Measurements from ENCODE around the gene ATF1. TPM values are rescaled to one million over a fixed set of nuclear protein-coding genes. Genes with fewer than 3 reads are reported as not detected.

Gene ATF1
- total RNA-seq, 6 experiments from 2014 or later, result 33.6 to 37.7 (median 34.4) TPM

- Mint-ChIP-seq H3K27ac (no peak overlapping the region), H3K27me3 (ENCODE audit: insufficient read depth) (no peaks in the 10 kb centered on the region; the same call in 1 of the 2 replicates), H3K4me3 (no peak overlapping the region), H3K36me3 (ENCODE audit: low read depth) (peaks cover 15% of the 10 kb centered on the region), H3K4me1 (ENCODE audit: low read depth) (peaks cover 16% of the 10 kb centered on the region; the same call in 1 of the 2 replicates), H3K9me3 (no peaks in the 10 kb centered on the region)
- no peak for DNase-seq
- no peak for TF ChIP-seq CTCF (IDR thresholded peaks at IDR 0.05)
Measured at GRCh38 chr12:50771409-50771808, 7.5 kb downstream of the ATF1 start.

GRCh38 chr12:50772470-50772869 is 8.6 kb downstream of the ATF1 start:
- Mint-ChIP-seq H3K27me3 (ENCODE audit: insufficient read depth) (no peaks in the 10 kb centered on the region; the same call in 1 of the 2 replicates), H3K36me3 (ENCODE audit: low read depth) (peaks cover 15% of the 10 kb centered on the region), H3K4me1 (ENCODE audit: low read depth) (peaks cover 11% of the 10 kb centered on the region; the same call in 1 of the 2 replicates), H3K9me3 (no peaks in the 10 kb centered on the region), H3K4me3 (no peak overlapping the region), H3K27ac (no peak overlapping the region)
- no peak for TF ChIP-seq CTCF (IDR thresholded peaks at IDR 0.05)
- DNase-seq, result no peak

- H3K27me3 Mint-ChIP-seq (ENCODE audit: insufficient read depth), result no peaks in the 10 kb centered on the region; the same call in 1 of the 2 replicates
Measured at GRCh38 chr12:50772877-50773276, 9.0 kb downstream of the ATF1 start.

GRCh38 chr12:50775251-50775650 is 11.3 kb downstream of the ATF1 start:
- H3K36me3 Mint-ChIP-seq (ENCODE audit: low read depth), result peaks cover 20% of the 10 kb centered on the region
- no peaks in the 10 kb centered on the region for H3K4me1 Mint-ChIP-seq (ENCODE audit: low read depth)
- no peak overlapping the region for H3K4me3 Mint-ChIP-seq
- DNase-seq, result no peak
- no peak for TF ChIP-seq CTCF (IDR thresholded peaks at IDR 0.05)
- no peaks in the 10 kb centered on the region; the same call in 1 of the 2 replicates for H3K27me3 Mint-ChIP-seq (ENCODE audit: insufficient read depth)
- no peaks in the 10 kb centered on the region for H3K9me3 Mint-ChIP-seq
- no peak overlapping the region for H3K27ac Mint-ChIP-seq

More at GRCh38 chr12:50772877-50773276, 9.0 kb downstream of the ATF1 start:
- DNase-seq, result no peak
- H3K27ac Mint-ChIP-seq, result no peak overlapping the region
- TF ChIP-seq CTCF (IDR thresholded peaks at IDR 0.05), result no peak
- no peak overlapping the region for H3K4me3 Mint-ChIP-seq
- peaks cover 11% of the 10 kb centered on the region; the same call in 1 of the 2 replicates for H3K4me1 Mint-ChIP-seq (ENCODE audit: low read depth)
- peaks cover 15% of the 10 kb centered on the region for H3K36me3 Mint-ChIP-seq (ENCODE audit: low read depth)
- no peaks in the 10 kb centered on the region for H3K9me3 Mint-ChIP-seq

GRCh38 chr12:50776749-50777728 is 13.1 kb downstream of the ATF1 start:
- no peaks in the 10 kb centered on the region for H3K4me1 Mint-ChIP-seq (ENCODE audit: low read depth)
- no peak for TF ChIP-seq CTCF (IDR thresholded peaks at IDR 0.05)
- H3K27me3 Mint-ChIP-seq (ENCODE audit: insufficient read depth), result no peaks in the 10 kb centered on the region; the same call in 1 of the 2 replicates
- DNase-seq, result no peak
- peaks cover 13% of the 10 kb centered on the region for H3K36me3 Mint-ChIP-seq (ENCODE audit: low read depth)
- no peak overlapping the region for H3K27ac Mint-ChIP-seq
- no peaks in the 10 kb centered on the region for H3K9me3 Mint-ChIP-seq
- H3K4me3 Mint-ChIP-seq, result no peak overlapping the region
